GM21515 (cell line): ENCODE measurements around the gene TOMM7.

Experiments used
- ATAC-seq: cut with Tn5 transposase; IDR thresholded peaks from one replicate; pipeline ENCODE4 v1.9.1; 2021; ENCODE audit not compliant: unreplicated experiment

Gene TOMM7

GRCh38 chr7:22822486-22823141, at the start of gene TOMM7:
TOMM7 (minus strand) TSS chr7:22822849; CDS start chr7:22822779, 70 bp downstream.
- peak; percentile 79 for ATAC-seq

- ATAC-seq, result peak; percentile 96
Measured at GRCh38 chr7:22872096-22872807, 49.6 kb upstream of the TOMM7 start.

GRCh38 chr7:22871661-22872060, 49.0 kb upstream of the TOMM7 start:
- ATAC-seq, result peak; percentile 7

- ATAC-seq, result no peak
Measured at GRCh38 chr7:22868509-22868908, 45.9 kb upstream of the TOMM7 start.

GRCh38 chr7:22867589-22867988, 44.9 kb upstream of the TOMM7 start:
- no peak for ATAC-seq

- ATAC-seq, result no peak
Measured at GRCh38 chr7:22867003-22867402, 44.4 kb upstream of the TOMM7 start.

GRCh38 chr7:22865602-22865960, 42.9 kb upstream of the TOMM7 start:
- no peak for ATAC-seq

GRCh38 chr7:22864855-22865601, 42.4 kb upstream of the TOMM7 start:
- ATAC-seq, result no peak

GRCh38 chr7:22864301-22864700, 41.7 kb upstream of the TOMM7 start:
- no peak for ATAC-seq

- ATAC-seq, result no peak
Measured at GRCh38 chr7:22863156-22863899, 40.7 kb upstream of the TOMM7 start.

- no peak for ATAC-seq
Measured at GRCh38 chr7:22861576-22861975, 38.9 kb upstream of the TOMM7 start.

- ATAC-seq, result no peak
Measured at GRCh38 chr7:22860784-22861482, 38.3 kb upstream of the TOMM7 start.

- no peak for ATAC-seq
Measured at GRCh38 chr7:22860337-22860736, 37.7 kb upstream of the TOMM7 start.

GRCh38 chr7:22859641-22860290, 37.1 kb upstream of the TOMM7 start:
- ATAC-seq, result no peak

GRCh38 chr7:22858640-22859561, 36.3 kb upstream of the TOMM7 start:
- ATAC-seq, result no peak

- no peak for ATAC-seq
Measured at GRCh38 chr7:22858274-22858639, 35.6 kb upstream of the TOMM7 start.

- ATAC-seq, result no peak
Measured at GRCh38 chr7:22856416-22856815, 33.8 kb upstream of the TOMM7 start.

- peak; percentile 13 for ATAC-seq
Measured at GRCh38 chr7:22855049-22855392, 32.4 kb upstream of the TOMM7 start.
